CD4-positive, alpha-beta T cell treated with Interleukin-2 at 100 ng/mL for 4 hours (primary cell): Measurements from ENCODE around the gene PFDN5.
"Not testable (repeated sequence)": the region's sequence is repeated elsewhere in the genome, so short reads cannot be mapped to it uniquely, and the experiment has no call there.

Source experiments
- DNase-seq: peaks from one replicate; pipeline ENCODE4 v3.0.0-alpha.2; 2020; ENCODE audit warnings: low spot score

PFDN5 gene

DNA sequence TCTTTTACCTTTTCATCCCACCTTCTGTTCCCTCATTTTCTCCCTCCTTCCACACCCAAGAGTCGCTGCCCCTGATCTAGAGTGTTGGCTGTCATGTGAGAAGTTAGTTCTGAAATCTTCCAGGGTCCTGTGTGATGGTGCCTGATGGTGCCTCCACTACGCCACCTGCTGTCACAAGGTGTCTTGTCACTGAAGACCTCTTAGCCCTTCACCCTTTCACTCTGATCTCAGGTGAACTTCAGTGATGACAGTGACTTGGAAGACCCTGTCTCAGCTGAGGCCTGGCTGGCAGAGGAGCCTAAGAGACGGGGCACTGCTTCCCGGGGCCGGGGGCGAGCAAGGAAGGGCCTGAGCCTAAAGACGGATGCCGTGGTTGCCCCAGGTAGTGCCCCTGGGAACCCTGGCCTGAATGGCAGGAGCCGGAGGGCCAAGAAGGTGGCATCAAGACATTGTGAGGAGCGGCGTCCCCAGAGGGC is 7.6 kb upstream of the PFDN5 start:
- DNase-seq: peak; percentile 83

DNA sequence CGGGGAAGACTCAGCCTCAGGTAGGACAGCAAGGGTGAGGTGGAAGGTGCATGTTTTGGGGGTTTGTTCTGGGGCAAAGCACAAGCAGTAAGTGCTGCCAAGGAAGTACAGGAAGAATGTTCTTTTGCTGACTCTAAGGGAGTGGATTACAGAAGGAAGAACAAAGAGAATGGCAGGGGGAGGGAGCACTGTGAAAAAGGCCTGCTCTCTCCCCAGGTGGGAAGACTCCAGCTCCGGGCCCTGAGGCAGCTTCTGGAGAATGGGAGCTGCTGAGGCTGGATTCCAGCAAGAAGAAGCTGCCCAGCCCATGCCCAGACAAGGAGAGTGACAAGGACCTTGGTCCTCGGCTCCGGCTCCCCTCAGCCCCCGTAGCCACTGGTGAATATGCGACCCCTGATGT is 7.0 kb upstream of the PFDN5 start:
- no peak for DNase-seq

DNA sequence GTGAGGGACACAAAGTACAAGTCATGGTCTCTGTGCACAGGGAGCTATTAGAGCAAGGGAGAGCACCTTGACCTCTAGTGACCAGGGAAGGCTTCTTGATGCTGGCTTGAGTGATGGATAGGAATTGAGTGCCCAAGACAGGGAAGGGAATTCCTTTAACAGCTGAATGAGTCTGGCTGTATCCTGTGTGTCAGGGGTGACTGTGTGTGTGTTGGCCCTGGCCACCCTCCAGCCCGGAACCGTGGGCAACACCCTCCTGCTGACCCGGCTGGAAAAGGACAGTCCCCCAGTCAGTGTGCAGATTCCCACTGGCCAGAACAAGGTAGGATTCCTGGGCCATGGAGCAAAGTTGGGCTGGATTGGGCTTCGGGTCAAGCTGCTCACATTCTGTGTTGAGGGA is 5.5 kb upstream of the PFDN5 start:
- DNase-seq: no peak

DNA sequence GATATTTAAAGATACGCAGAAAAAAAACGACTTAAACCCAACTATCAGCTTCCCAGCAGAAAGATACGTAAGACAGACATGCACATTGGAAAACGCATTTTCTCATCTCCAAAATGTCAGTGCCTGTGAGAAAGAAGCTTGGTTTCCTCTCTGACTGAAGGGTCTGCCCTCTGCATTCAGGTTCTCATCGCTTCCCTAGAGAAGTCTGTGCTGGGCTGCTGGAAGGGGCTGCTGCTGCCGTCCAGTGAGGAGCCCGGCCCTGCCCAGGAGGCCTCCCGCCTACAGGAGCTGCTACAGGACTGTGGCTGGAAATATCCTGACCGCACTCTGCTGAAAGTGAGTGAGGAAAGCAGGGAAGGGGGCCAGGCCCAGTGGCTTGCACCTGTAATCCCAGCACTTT is 4.7 kb upstream of the PFDN5 start:
- DNase-seq: no peak

DNA sequence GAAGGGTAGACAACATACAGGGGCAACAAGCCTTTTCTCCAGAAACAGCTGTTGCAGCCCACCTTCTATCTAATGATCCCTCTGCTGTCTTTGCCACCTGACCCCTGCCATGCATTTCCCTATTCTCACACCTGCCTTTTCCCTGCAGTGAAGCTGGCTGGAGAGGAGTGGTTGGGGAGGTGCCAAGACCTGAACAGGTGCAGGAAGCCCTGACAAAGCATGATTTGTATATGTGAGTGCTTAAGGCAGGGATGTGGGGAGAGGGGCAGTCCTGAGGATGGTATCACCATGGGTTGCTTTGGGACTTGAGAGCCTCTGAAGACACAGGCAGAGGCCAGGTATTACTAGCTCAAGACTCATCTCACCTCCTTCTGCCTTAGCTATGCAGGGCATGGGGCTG is 2.9 kb upstream of the PFDN5 start:
- no peak for DNase-seq

DNA sequence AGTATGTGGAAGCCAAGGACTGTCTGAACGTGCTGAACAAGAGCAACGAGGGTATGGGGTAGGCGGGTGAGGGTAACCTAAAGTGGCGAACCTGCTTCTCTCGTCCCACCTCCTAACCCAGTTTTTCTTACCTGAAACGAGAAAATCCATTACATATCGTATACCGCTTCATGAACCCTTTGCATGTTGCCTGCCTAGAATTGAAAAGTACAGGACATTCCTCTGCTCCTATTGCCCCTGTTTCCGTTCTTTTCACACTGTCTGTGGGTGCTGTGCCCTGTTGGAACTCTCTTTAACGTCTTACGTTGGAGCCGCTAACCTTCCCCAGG is 513 bp downstream of the PFDN5 start:
- DNase-seq: no peak

DNA sequence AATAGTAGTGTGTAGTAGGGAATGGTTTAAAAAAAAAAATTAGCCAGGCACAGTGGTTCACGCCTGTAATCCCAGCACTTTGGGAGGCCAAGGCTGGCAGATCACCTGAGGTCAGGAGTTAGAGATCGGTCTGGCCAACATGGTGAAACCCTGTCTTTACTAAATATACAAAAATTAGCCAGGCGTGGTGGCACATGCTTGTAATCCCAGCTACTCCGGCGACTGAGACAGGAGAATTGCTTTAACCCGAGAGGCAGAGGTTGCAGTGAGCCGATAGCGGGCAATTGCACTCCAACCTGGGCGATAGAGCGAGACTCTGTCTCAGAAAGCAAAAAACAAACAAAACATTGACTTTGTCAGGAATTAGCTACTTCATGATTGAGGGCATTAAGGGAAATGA is 1.8 kb downstream of the PFDN5 start:
- DNase-seq: not testable (repeated sequence)

DNA sequence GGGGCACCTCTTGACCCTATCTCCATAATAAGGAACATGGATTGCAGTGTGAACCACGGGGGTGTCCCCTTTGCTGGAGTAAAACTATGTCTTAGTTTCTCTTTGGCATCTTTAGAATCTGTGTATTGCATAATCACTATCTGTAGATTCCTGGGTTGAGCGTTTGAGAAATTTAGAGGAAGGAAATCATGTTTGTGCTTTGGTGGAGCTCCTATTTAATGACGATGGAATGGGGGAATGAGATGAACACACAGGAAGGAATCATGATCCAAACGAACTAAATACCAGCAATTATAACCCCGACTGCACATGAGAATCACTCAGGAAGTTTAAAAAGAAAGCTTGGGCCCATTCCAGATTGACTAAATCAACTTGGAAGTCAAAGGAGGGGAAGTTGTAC is 2.8 kb downstream of the PFDN5 start:
- DNase-seq: no peak

DNA sequence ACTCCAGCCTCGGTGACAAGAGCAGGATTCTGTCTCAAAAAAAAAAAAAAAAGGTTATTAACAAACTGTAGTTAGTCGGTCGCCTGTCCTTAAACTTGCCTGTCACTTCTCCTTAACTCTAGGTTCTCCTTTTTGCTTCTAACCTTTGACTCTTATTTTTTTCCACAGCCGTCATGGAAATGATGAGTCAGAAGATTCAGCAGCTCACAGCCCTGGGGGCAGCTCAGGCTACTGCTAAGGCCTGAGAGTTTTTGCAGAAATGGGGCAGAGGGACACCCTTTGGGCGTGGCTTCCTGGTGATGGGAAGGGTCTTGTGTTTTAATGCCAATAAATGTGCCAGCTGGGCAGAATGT is 3.7 kb downstream of the PFDN5 start:
- DNase-seq: peak; percentile 53

DNA sequence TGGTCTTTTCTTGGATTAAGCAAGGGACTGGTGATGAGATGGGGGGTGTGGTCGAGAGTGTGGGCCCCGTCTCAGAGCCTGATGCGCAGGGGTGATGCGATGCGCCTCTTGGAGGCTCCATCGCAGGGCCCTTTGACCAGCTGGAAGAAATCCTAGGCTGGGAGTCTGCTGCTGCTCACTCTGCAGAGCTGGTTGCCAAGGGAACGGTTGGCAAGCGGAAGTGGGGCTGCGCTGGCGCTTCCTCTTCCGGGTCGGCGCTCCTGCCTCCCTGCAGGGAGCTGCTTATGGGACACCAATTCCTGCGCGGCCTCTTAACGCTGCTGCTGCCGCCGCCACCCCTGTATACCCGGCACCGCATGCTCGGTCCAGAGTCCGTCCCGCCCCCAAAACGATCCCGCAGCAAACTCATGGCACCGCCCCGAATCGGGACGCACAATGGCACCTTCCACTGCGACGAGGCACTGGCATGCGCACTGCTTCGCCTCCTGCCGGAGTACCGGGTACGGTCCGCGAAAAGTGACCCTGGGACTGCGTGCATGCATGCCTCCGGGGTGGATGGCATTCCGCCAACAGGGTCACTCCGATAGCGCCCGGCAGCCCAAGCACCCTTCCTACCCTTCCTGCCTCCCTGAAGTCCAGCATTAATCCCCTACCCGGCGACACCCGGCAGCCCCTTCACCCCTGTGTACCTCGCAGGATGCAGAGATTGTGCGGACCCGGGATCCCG is 4.3 kb downstream of the PFDN5 start, which contains the start of gene MYG1:
Gene MYG1 (plus strand): TSS at position 242 of the 727 bp plus-strand sequence. CDS start 43 bp downstream, at position 285.
- DNase-seq: peak; percentile 86

DNA sequence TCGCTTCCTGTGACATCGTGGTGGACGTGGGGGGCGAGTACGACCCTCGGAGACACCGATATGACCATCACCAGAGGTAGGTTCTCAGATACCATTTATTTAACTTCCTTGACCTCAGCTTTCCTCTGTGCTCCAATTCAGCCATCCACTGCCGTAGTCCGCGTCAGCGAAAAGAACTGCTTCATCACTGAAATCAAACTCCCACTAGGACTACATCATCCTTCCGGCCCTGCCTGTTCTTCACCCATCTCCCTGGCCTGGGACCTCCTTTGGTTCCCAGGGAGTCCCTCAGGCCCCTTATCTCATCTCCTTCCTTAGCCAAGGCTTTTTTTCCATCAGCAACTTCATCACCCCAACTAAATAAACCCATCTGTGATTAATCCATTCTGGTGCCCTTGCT is 4.8 kb downstream of the PFDN5 start:
- no peak for DNase-seq

DNA sequence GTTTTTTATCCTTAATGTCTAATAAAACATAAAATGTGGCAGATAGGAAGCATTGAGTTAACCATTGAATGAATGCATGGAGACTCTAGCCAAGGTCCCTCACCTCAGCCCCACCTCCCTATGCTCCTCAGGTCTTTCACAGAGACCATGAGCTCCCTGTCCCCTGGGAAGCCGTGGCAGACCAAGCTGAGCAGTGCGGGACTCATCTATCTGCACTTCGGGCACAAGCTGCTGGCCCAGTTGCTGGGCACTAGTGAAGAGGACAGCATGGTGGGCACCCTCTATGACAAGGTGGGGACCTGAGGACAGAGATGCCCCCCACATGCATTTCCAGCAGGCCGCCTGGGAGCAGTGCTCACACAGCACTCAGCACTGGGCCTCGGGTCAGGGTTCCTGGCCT is 7.6 kb downstream of the PFDN5 start:
- no peak for DNase-seq

DNA sequence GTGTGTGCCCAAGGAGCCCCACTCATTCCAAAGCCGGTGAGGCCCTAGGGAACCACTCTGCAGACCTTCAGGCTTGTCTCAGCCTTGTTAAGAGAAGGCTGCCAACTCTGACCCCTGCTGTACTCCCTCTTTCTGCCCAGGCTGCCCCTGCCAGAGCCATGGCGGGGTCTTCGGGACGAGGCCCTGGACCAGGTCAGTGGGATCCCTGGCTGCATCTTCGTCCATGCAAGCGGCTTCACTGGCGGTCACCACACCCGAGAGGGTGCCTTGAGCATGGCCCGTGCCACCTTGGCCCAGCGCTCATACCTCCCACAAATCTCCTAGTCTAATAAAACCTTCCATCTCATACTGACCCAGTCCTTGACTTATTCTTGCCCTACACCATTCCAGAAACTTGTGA is 11.5 kb downstream of the PFDN5 start:
- DNase-seq: no peak

DNA sequence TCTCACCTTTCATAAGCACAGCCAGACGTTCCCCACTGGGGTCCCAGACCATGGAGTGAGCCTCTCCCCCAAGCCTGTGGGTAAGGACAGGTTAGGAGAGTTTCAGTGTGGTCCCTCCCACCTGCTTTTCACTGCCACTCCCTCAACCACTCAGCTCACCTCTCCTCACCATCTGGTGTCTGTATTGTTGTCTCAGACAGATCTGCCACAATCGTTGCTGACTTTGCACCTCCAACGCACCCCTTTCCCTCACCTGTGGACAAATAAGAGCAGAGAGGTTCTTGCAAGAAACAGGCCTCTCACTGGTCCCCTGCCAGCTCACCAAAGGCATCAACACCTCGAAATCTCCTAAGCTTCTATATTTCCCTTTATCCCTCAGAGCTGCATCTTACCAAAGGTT is 12.9 kb downstream of the PFDN5 start:
- DNase-seq: no peak

DNA sequence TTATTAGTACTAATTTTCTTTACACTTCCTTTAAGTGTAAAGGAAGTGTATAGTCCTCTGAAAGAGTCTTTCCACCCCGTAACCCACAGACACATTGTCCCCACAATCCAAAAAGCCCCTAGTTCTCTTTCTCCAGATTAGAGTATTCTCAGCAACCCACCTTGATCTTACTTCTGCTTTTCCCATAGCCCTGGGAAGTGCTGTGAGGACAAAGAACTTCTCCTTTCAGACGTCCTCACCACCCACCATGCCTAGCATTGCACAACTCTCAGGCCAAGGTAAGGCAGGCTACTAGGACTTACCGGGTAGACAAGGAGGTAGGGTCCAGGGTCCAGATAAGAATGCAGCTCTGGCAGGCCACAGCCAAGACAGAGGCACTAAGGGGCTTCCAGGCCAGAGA is 18.7 kb downstream of the PFDN5 start:
- DNase-seq: no peak

DNA sequence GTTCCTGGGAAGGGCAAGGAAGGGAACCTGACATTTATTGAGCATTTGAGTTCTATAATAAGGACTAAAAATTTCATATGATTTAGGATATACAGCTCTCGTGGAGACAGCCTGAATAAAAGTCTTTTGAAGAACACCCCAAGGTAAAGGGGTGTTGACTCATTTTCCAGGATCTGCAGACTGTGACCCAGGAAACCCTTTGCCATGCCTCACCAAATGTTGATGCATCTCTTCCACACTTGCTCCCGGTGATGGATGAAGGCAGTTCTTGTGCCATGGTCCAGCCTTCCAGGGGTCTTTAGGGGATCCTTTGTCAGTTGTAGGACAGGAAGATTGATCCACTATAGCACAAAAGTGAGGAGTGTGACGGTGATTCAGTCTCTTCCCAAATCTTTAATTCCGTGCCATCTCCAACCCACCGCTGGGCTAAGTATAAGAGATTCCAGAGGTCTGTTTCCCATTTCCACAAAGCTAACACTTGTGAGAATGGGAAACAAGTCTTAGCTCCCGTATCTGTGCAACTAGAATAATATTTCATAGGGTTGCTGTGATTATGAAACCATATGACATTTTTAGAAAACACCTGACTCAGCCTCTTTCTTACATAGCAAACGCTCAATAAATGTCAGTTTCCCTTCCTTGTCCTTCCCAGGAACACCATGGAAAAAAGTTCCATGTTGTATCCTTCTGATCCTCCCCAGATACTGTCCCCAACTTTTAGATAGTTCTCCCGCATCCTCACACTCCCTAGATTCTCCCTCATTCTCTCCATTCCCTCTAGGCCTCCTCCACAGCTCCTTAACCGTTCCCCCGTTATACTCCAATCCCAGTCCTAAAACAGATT is 25.2 kb downstream of the PFDN5 start:
- DNase-seq: no peak

DNA sequence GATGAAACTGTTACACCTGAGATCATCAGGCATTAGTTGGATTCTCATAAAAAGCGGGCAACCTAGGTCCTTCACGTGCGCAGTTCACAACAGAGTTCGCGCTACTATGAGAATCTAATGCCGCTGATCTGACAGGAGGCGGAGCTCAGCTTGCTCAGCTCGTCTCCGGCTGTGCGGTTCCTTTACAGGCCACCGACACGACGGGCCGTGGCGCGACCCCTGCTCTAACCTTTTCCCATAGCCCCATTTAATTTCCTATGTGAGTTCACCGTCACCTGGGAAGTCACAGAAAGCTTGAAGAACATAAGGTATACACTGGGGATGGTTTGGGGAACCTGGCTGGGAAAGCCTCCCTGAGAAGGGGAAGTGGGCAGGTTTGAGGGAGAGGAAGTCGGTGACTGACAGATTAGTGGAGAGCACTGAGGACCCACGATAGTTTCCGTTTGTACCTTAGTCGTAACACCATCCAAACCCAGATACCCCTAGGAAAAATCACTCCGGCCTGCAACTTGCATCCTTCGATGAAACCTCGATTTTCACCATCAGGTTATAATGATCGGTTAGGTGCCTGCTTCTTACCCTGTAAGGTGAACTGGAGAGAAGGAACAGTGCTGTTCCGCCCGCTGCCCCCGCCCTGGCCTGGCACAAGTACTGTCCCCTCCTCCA is 28.9 kb downstream of the PFDN5 start:
- peak; percentile 55 for DNase-seq

DNA sequence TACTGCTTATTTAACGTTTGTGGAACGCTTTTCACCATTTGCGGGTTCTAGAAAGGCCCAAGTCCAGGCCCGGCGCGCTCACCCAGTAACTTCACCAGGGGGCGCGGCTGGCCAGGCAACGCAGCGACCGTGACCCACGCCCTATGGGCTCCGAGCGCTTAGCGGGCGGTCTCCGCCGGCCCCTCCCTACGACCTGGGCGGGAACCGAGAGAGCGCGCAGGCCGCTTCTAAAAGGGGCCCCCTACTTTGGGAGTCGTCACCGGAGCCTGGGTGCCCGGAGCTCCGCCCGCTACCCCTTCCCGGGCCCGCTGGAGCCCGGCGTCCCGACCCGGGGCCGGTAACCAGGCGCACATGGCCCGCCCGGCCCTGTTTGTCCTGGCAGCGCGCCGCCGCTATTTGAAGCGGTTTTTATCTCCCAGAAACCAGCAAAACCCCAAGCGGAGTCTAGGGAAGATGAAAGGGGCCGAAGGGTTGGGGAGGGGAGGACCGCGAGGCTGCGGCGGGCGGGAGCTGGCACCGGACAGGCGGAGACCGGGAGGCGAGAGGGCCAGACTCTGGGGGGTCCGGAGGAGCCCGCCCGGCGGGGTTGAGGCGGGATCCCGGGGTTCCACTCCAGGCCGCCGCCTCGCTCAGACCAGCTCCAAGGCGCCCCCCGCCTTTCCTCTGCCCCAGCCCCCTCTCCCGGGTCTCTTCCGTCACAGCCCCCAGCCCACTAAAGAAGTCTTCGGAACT is 29.6 kb downstream of the PFDN5 start:
- peak; percentile 89 for DNase-seq

DNA sequence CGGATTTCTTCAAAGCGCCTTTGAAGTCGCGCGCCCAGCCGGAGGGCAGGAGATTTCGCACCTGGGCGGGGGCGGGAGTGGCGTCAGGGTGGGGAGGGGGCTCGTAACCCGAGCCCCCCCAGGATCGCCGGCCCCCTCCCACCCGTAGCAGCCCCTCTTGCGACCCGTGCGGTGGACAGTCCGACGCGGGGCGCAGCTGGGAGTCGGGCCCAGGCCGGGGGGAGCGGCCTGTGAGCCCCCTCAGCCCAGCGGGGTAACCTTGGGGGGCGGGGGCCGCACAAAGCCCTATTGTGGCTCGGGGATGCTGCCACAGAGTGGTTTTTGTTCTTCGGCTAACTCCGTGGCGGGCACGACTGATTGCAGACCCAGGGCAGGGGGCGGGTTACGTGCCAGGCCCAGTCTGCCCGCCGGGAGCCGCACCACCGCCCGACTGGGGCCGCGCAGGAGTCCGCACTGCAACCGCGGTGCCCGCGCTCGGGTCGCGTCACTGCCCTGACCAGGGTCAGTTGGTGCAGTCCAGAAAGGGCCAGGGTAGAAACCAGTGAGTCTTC is 30.2 kb downstream of the PFDN5 start:
- no peak for DNase-seq

DNA sequence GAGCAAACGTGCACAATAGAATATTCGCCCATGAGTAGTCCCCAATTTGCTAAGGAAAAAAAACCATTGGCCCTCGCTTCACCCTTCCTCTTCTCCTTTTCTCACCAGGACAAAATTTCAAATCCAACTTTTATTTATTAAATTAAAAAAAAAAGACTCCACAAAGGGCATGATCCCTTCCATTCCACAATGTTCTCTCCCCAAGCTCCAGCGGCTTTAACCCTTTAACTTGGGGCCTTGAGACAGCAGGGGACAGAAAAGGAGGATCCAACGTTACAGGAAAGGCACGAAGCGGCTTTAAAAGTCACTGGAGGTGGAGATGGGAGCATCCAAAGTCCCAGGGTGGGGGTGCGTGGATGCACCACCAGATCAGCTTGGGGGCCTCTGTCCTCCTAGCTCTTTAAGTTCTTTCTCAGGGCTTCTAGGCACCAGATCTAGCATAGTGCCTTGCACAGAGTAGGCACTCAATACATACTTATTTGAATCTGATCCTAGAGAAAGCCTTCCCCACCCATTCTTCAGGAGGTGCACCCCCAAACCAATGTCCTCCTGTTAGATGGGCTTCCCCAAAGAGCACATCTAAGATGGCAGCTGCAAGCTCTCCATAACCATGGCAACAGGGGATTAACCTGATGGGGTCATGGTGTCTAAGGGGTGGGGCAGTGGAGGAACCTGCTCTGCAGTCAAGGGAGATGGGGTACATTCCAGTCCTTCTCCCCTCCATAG is 31.3 kb downstream of the PFDN5 start:
- no peak for DNase-seq

DNA sequence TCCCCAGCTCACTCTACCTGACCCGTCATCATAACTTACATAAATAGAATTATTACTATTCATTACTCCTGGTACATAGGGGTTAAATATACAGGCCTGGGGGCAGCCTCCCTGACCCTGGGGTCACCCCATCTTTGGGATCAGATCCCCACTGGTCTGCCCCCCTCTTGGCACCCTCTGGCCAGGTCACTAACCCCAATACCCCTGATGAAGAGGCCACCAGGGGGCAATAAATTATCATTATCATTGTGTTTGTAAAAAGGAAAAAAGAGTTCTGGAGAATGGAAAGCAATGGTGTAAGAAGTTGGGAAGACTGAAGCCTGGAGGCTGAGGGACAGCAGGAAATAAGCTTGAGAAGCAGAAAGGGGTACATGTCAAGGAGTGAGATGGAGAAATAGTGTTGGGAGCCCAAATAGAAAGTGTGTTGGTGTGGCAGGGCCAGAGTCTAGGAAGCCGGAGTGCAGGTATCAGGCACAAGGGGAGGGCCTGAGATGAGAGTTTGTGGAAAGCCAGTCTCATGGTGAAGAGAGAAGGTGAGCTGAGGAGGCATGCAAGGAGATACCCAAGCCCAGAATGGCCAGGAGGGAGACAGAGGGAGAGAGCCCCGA is 32.2 kb downstream of the PFDN5 start:
- no peak for DNase-seq
